ENCODE data around the gene UNC5C. TPM values are rescaled to one million over a fixed set of nuclear protein-coding genes. Genes with fewer than 3 reads are reported as not detected.

UNC5C gene
- total RNA-seq, 1 experiment from 2014 or later = 1.0 TPM

DNA sequence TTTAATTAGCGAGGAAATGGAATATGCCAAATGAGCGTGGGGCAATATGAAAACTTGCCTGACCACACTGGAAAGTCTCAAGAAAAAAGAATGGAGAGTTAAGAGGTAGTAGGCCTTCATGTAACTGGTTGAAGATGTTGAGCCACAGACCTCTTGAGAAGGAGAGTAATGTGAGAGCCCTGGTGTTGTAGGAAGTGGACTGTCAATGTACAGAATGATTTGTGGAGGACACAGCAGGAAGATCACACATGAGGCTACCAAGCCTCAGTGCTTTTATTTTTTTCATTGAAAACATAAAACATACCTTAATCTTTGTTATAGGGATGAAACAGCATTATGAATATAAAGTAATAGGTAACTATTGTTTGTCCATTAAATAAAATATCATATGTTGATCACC lies 331.6 kb downstream of the UNC5C start (continued):
- TF ChIP-seq GTF2I (CRISPR knock-in tag; conservative IDR thresholded peaks at IDR 0.05) (no peak), SMAD3 (CRISPR knock-in tag; IDR thresholded peaks at IDR 0.05; ENCODE audit: borderline replicate concordance) (no peak), TP53 (CRISPR knock-in tag; IDR thresholded peaks at IDR 0.05) (no peak), ZBTB21 (CRISPR knock-in tag; IDR thresholded peaks at IDR 0.05; ENCODE audit: borderline replicate concordance) (no peak), ZNF121 (CRISPR knock-in tag; IDR thresholded peaks at IDR 0.05) (no peak), MXD4 (CRISPR knock-in tag; IDR thresholded peaks at IDR 0.05; ENCODE audit: borderline replicate concordance) (no peak)
- TF ChIP-seq, protein P1, sequence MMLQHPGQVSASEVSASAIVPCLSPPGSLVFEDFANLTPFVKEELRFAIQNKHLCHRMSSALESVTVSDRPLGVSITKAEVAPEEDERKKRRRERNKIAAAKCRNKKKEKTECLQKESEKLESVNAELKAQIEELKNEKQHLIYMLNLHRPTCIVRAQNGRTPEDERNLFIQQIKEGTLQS (CRISPR knock-in tag; conservative IDR thresholded peaks at IDR 0.05) = no peak

DNA sequence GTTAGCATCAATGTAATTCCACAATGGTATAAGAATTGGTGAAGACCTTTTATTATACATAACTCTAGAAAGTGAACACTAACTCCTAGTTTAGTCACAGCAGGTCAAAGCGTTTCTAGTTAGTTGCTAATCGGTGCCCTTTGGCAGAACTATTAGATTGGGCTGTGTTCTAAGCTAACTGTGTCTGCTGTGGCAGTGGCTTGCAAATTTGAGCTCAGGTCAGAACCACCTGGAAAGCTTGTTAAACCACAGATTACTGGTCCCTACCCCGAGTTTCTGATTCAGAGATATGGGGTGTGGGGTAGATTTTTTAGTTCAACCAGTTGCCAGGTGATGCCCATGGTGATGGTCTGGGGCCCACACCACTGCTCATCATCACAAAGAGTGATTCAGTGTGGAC lies 332.1 kb downstream of the UNC5C start:
- H3K4me1 Mint-ChIP-seq = peaks cover 12% of the 10 kb centered on the region
- POLR2A ChIA-PET = no interaction called here
- TF ChIP-seq, protein P2, sequence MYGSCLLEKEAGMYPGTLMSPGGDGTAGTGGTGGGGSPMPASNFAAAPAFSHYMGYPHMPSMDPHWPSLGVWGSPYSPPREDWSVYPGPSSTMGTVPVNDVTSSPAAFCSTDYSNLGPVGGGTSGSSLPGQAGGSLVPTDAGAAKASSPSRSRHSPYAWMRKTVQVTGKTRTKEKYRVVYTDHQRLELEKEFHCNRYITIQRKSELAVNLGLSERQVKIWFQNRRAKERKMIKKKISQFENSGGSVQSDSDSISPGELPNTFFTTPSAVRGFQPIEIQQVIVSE (CRISPR knock-in tag; IDR thresholded peaks at IDR 0.05; ENCODE audit: borderline replicate concordance) = no peak
- no peak overlapping the region for H3K4me3 Mint-ChIP-seq
- H3K9me3 Mint-ChIP-seq = no peaks in the 10 kb centered on the region
- DNase-seq (ENCODE audit: low spot score) (no peak), ATAC-seq (no peak)
- H3K36me3 Mint-ChIP-seq = no peaks in the 10 kb centered on the region
- H3K27ac Mint-ChIP-seq = no peak overlapping the region
- CTCF ChIA-PET = interaction anchor here (1.4 kb wide), 1 partner anchor 12 kb away, joined by 7 read pairs; no protein-coding TSS in a partner anchor
- no peaks in the 10 kb centered on the region for H3K27me3 Mint-ChIP-seq (ENCODE audit: low read depth)

DNA sequence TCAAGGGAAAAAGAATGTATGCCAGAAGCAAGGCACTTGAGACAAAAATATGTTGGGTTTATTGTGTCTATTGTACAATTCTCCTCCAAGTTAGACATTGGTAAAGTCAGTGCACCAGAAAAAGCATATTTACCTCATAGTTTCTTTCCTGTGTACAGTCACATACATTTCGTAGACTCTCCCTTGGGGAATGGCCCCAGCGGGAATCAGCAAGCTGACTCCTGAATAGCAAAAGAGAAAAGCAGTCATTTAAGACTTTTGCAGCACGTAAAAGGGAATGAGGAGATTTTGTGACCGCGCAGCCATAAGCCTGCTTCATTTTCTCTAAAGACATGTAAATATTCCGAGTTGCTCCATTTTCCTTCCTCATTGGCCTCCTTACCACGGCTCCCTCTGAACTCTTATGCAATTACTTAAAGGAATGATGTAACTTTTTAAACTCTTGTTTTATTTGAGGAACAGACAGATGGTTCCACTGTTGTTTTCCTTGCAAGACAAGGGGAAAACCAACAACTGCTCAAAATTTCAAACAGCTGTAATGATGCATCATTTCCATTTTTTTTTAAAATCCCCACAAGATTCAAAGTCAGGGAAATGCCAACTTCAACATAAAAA lies 332.7 kb downstream of the UNC5C start:
- ATAC-seq (no peak), DNase-seq (ENCODE audit: low spot score) (no peak)
- CTCF ChIA-PET = interaction anchor here (1.0 to 1.4 kb wide), 2 partner anchors 11 kb away, joined by 4 to 7 read pairs; no protein-coding TSS in a partner anchor
- Mint-ChIP-seq H3K36me3 (no peaks in the 10 kb centered on the region), H3K4me1 (peaks cover 12% of the 10 kb centered on the region), H3K27me3 (ENCODE audit: low read depth) (no peaks in the 10 kb centered on the region), H3K27ac (no peak overlapping the region), H3K9me3 (no peaks in the 10 kb centered on the region), H3K4me3 (no peak overlapping the region)
- POLR2A ChIA-PET = no interaction called here
- TF ChIP-seq, protein P3, sequence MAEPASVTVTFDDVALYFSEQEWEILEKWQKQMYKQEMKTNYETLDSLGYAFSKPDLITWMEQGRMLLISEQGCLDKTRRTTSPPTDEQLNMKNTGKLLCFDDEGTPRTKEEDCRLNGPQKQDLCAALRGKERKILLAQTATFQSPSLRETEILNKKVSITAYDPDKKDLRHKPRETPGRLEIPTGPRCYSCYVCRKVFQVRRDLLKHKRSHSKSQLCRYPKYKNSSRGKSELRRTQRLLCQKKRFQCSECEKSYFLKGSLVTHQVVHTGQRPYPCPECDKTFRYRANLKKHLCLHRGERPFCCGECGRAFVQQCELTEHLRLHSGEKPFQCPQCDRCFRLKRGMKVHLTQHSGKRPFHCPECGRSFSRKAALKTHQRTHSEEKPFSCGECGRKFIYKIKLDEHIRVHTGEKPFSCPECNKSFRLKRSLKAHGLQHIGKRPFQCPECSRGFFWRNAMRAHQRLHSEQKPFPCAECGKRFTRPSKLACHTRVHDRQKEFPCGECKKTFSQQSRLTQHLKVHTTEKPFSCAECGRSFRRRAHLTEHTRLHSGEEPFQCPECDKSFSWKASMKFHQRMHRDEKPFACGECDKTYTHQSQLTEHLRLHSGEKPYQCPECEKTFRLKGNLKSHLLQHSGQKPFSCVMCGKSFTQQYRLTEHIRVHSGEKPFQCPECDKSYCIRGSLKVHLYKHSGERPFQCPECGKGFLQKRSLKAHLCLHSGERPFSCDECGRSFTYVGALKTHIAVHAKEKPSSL (CRISPR knock-in tag; conservative IDR thresholded peaks at IDR 0.05) = no peak
- TF ChIP-seq ZNF219 (CRISPR knock-in tag; IDR thresholded peaks at IDR 0.05; ENCODE audit: borderline replicate concordance) (no peak), TEAD1 (CRISPR knock-in tag; IDR thresholded peaks at IDR 0.05) (no peak)

DNA sequence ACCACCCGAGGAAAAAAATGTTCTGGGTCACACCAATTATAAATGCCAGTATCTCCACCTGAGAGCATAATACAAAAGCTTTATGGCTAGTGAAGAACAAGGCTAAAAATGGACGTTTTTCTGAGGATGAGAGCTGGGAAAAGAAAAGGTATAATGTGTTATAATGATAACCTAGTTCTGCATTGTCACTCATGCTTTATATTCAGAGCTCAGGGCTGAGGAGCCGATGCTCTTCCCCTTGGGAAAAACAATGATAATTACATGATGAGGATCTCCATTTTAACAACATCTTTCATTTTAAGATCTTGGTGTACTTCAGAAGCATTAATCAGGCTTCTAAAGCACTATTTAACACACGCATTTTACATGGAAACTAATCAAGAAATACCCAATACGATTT lies 333.7 kb downstream of the UNC5C start:
- H3K27ac Mint-ChIP-seq = no peak overlapping the region
- no peak overlapping the region for H3K4me3 Mint-ChIP-seq
- H3K36me3 Mint-ChIP-seq = no peaks in the 10 kb centered on the region
- H3K4me1 Mint-ChIP-seq = peaks cover 13% of the 10 kb centered on the region
- ChIA-PET POLR2A (no interaction called here), CTCF (interaction anchor here (1.0 kb wide), 2 partner anchors 10 kb away, joined by 4 read pairs; no protein-coding TSS in a partner anchor)
- no peaks in the 10 kb centered on the region for H3K9me3 Mint-ChIP-seq
- ATAC-seq (no peak), DNase-seq (ENCODE audit: low spot score) (no peak)
- H3K27me3 Mint-ChIP-seq (ENCODE audit: low read depth) = no peaks in the 10 kb centered on the region
- TF ChIP-seq, protein P4, sequence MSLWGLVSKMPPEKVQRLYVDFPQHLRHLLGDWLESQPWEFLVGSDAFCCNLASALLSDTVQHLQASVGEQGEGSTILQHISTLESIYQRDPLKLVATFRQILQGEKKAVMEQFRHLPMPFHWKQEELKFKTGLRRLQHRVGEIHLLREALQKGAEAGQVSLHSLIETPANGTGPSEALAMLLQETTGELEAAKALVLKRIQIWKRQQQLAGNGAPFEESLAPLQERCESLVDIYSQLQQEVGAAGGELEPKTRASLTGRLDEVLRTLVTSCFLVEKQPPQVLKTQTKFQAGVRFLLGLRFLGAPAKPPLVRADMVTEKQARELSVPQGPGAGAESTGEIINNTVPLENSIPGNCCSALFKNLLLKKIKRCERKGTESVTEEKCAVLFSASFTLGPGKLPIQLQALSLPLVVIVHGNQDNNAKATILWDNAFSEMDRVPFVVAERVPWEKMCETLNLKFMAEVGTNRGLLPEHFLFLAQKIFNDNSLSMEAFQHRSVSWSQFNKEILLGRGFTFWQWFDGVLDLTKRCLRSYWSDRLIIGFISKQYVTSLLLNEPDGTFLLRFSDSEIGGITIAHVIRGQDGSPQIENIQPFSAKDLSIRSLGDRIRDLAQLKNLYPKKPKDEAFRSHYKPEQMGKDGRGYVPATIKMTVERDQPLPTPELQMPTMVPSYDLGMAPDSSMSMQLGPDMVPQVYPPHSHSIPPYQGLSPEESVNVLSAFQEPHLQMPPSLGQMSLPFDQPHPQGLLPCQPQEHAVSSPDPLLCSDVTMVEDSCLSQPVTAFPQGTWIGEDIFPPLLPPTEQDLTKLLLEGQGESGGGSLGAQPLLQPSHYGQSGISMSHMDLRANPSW (CRISPR knock-in tag; conservative IDR thresholded peaks at IDR 0.05; ENCODE audit: low read depth) = no peak
- TF ChIP-seq, protein P5, sequence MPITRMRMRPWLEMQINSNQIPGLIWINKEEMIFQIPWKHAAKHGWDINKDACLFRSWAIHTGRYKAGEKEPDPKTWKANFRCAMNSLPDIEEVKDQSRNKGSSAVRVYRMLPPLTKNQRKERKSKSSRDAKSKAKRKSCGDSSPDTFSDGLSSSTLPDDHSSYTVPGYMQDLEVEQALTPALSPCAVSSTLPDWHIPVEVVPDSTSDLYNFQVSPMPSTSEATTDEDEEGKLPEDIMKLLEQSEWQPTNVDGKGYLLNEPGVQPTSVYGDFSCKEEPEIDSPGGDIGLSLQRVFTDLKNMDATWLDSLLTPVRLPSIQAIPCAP (CRISPR knock-in tag; IDR thresholded peaks at IDR 0.05) = no peak
- no peak for TF ChIP-seq CREM (CRISPR knock-in tag; IDR thresholded peaks at IDR 0.05)
- TF ChIP-seq, protein P6, sequence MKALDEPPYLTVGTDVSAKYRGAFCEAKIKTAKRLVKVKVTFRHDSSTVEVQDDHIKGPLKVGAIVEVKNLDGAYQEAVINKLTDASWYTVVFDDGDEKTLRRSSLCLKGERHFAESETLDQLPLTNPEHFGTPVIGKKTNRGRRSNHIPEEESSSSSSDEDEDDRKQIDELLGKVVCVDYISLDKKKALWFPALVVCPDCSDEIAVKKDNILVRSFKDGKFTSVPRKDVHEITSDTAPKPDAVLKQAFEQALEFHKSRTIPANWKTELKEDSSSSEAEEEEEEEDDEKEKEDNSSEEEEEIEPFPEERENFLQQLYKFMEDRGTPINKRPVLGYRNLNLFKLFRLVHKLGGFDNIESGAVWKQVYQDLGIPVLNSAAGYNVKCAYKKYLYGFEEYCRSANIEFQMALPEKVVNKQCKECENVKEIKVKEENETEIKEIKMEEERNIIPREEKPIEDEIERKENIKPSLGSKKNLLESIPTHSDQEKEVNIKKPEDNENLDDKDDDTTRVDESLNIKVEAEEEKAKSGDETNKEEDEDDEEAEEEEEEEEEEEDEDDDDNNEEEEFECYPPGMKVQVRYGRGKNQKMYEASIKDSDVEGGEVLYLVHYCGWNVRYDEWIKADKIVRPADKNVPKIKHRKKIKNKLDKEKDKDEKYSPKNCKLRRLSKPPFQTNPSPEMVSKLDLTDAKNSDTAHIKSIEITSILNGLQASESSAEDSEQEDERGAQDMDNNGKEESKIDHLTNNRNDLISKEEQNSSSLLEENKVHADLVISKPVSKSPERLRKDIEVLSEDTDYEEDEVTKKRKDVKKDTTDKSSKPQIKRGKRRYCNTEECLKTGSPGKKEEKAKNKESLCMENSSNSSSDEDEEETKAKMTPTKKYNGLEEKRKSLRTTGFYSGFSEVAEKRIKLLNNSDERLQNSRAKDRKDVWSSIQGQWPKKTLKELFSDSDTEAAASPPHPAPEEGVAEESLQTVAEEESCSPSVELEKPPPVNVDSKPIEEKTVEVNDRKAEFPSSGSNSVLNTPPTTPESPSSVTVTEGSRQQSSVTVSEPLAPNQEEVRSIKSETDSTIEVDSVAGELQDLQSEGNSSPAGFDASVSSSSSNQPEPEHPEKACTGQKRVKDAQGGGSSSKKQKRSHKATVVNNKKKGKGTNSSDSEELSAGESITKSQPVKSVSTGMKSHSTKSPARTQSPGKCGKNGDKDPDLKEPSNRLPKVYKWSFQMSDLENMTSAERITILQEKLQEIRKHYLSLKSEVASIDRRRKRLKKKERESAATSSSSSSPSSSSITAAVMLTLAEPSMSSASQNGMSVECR (CRISPR knock-in tag; IDR thresholded peaks at IDR 0.05; ENCODE audit: borderline replicate concordance) = no peak
